HCT116 (cell line): ENCODE results near the gene SULT1A1.

Source experiments
- CTCF ChIP-seq, 3 experiments: fragments of 200-600 bp in 1 of 3; sonication (generic) in 1 of 3; IDR thresholded peaks in 2 of 3; conservative IDR thresholded peaks in 1 of 3; 2 replicates each; pipeline ENCODE4 v1.5.1; 2012 to 2017; ENCODE audit warnings: low read depth in 2 of 3, low read length in 2 of 3, antibody characterized with exemption in 1 of 3, borderline replicate concordance in 1 of 3, control low read depth in 1 of 3, mild to moderate bottlenecking in 1 of 3, mixed read lengths in 1 of 3, mixed run types in 1 of 3, moderate library complexity in 1 of 3; ENCODE audit not compliant: insufficient read depth in 1 of 3
- ELF1 ChIP-seq: IDR thresholded peaks from 2 replicates; pipeline ENCODE4 v1.6.1; 2012; ENCODE audit warnings: low read depth, borderline replicate concordance
- EZH2phosphoT487 ChIP-seq: fragments of 200-600 bp; IDR thresholded peaks from 2 replicates; pipeline ENCODE4 v1.6.1; 2018; ENCODE audit warnings: antibody characterized with exemption, borderline replicate concordance
- POLR2A ChIP-seq: IDR thresholded peaks from 2 replicates; pipeline ENCODE4 v1.7.0; 2011; ENCODE audit warnings: borderline replicate concordance; ENCODE audit not compliant: insufficient read depth, insufficient read length; ENCODE audit errors: extremely low read depth
- SIN3A ChIP-seq: IDR thresholded peaks from 2 replicates; pipeline ENCODE4 v1.6.1; 2012; ENCODE audit warnings: low read depth
- TF ChIP-seq, protein P1 (sequence below): IDR thresholded peaks from 2 replicates; pipeline ENCODE4 v1.6.1; 2011; ENCODE audit warnings: mild to moderate bottlenecking, low read length, moderate library complexity; ENCODE audit not compliant: insufficient replicate concordance; ENCODE audit errors: extremely low read depth

DNA sequence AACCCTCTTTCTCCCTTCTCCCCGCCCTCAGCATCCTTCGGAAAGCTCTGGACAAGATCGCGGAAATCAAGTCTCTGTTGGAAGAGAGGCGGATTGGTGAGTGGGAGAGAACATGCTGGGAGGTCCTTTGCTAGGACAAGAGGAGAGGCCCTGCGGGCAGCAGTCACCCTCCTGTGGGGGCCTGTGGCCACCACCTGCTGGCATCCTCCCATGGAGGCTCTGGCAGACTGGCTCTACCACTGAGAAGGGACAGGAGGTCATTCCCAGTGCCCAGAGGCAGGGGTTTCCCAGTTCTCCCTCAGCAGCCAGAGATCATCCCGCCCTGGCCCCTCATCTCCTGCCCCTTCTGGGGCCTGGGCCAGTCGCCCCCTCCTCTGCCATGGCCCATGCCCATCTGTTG lies 20.8 kb downstream of the SULT1A1 start:
- TF ChIP-seq SIN3A (no peak), CTCF (IDR thresholded peaks at IDR 0.05 in 2 of 3, conservative IDR thresholded peaks at IDR 0.05 in 1 of 3; ENCODE audit: borderline replicate concordance in 1 of 3, insufficient read depth in 1 of 3, low read depth in 2 of 3, low read length in 2 of 3) (no peak), EZH2phosphoT487 (no peak), POLR2A (no peak), ELF1 (no peak)
- TF ChIP-seq, protein P1, sequence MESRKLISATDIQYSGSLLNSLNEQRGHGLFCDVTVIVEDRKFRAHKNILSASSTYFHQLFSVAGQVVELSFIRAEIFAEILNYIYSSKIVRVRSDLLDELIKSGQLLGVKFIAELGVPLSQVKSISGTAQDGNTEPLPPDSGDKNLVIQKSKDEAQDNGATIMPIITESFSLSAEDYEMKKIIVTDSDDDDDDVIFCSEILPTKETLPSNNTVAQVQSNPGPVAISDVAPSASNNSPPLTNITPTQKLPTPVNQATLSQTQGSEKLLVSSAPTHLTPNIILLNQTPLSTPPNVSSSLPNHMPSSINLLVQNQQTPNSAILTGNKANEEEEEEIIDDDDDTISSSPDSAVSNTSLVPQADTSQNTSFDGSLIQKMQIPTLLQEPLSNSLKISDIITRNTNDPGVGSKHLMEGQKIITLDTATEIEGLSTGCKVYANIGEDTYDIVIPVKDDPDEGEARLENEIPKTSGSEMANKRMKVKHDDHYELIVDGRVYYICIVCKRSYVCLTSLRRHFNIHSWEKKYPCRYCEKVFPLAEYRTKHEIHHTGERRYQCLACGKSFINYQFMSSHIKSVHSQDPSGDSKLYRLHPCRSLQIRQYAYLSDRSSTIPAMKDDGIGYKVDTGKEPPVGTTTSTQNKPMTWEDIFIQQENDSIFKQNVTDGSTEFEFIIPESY = no peak
